Skeletal muscle tissue (tissue), 4 donors: ENCODE results near the gene SRY. TPM values are rescaled to one million over a fixed set of nuclear protein-coding genes. Genes with fewer than 3 reads are reported as not detected.
A peak's percentile ranks its signal among the peaks of the same experiment; 100 is the strongest.
"Not testable (repeated sequence)": the region's sequence is repeated elsewhere in the genome, so short reads cannot be mapped to it uniquely, and the experiment has no call there.

Experiments used
- H3K27ac ChIP-seq: one replicate; pipeline ENCODE4 v1.7.0; 2013; ENCODE audit warnings: mild to moderate bottlenecking, low read depth, low read length, inconsistent platforms
- H3K27me3 ChIP-seq, 3 donors: one replicate each; pipeline ENCODE4 v1.7.0; 2013; ENCODE audit warnings: low read length in 3 of 3; ENCODE audit not compliant: control insufficient read depth in 3 of 3, insufficient read depth in 3 of 3
- H3K36me3 ChIP-seq, 3 donors: one replicate each; pipeline ENCODE4 v1.7.0; 2013; ENCODE audit warnings: low read length in 3 of 3; ENCODE audit not compliant: control insufficient read depth in 3 of 3, insufficient read depth in 3 of 3
- H3K4me1 ChIP-seq, 3 donors: one replicate each; pipeline ENCODE4 v1.7.0; 2013; ENCODE audit warnings: low read length in 3 of 3, mild to moderate bottlenecking in 3 of 3; ENCODE audit not compliant: control insufficient read depth in 3 of 3, insufficient read depth in 3 of 3
- H3K4me3 ChIP-seq, 3 donors: one replicate each; pipeline ENCODE4 v1.7.0; 2013; ENCODE audit warnings: low read length in 3 of 3
- H3K9ac ChIP-seq, 3 donors: one replicate each; pipeline ENCODE4 v1.7.0; 2013; ENCODE audit warnings: low read length in 3 of 3, mild to moderate bottlenecking in 3 of 3, moderate library complexity in 2 of 3, low read depth in 1 of 3
- H3K9me3 ChIP-seq, 3 donors: one replicate each; pipeline ENCODE4 v1.7.0; 2013; ENCODE audit warnings: low read length in 3 of 3; ENCODE audit not compliant: control insufficient read depth in 3 of 3
- total RNA-seq: library from RNA; depleted of rRNA; stranded (reverse); fragments of >200 nt; gene quantifications from one replicate; pipeline ENCODE4 v1.2.3, GENCODE V29; 2014
- donor health status: Osteomylitis.

Gene SRY
- not detected for total RNA-seq

DNA sequence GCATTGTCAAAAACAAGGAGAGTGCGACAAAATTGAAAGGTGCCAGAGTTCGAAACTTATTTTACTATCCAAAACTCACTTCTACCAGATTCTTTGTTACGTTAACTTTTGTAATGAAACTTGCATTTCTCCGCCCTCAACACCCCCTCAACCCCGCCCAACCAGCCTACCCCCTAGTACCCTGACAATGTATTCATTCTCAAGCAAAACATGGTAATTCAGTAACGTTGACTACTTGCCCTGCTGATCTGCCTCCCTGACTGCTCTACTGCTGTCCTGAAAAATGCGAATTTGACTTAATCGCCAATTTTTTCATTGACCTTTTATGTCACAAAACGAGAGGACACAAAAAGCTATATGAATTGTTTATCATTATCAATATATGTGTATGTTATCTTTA, at the start of gene SRY:
Gene SRY (minus strand): TSS at position 83 of the 400 bp plus-strand sequence. CDS start 79 bp downstream, at position 4.
- Histone ChIP-seq H3K27ac (no peak within 1 kb of the TSS), H3K4me1 (no peaks in the 10 kb centered on the region), H3K27me3 (peaks cover 0 to 8% (median 6%) of the 10 kb centered on the region in 3 donors), H3K4me3 (peak within 1 kb of the TSS in 2 of 3 donors; percentile 14 to 45), H3K9ac (no peak within 1 kb of the TSS), H3K36me3 (no peaks in the 10 kb centered on the region), H3K9me3 (no peaks in the 10 kb centered on the region)

DNA sequence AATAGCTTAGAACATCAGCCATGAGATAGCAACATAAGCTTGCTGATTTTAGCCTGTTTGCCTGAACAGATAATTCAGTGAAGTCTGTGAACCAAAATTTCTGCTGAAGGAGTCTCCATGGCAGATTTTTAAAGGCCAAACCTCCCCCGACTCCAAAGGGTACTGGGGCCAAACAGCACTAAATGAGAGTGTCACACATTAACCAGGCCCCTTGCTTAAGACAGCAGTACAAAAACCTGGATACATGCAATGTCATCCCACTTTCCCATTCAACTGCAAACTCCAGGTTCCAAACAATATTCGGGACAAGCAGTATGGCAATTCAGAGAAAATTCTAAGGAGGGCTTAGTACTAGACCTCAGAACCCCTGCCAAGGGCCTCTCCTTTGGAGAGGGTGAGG, 49.6 kb upstream of the SRY start:
- Histone ChIP-seq H3K36me3 (no peaks in the 10 kb centered on the region), H3K4me1 (no peaks in the 10 kb centered on the region), H3K4me3 (no peak overlapping the region), H3K9me3 (no peaks in the 10 kb centered on the region), H3K27ac (no peak overlapping the region), H3K9ac (no peak overlapping the region), H3K27me3 (no peaks in the 10 kb centered on the region)

DNA sequence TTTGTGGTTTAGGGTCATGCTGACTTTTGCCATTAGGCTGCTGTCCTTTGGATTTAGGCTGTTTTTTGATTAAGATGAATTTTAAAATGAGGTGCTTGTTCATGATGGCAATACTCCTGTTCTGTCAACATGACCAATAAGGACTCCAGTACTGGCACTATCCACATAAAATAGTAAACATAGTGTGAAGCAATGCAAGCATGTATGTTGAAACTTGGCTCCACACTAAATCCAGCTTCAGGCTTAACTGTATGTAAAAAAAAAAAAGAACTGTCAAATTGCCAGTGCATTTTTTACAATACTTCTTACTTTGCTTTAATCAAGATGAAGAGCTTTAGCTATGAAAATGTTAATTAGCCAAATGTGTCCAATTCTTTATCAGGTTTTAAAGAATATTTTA, 47.7 kb upstream of the SRY start:
- no peak overlapping the region for H3K27ac ChIP-seq
- no peak overlapping the region for H3K4me3 ChIP-seq
- H3K4me1 ChIP-seq, result no peaks in the 10 kb centered on the region
- no peaks in the 10 kb centered on the region for H3K27me3 ChIP-seq
- H3K9ac ChIP-seq, result no peak overlapping the region
- H3K9me3 ChIP-seq, result no peaks in the 10 kb centered on the region
- no peaks in the 10 kb centered on the region for H3K36me3 ChIP-seq

DNA sequence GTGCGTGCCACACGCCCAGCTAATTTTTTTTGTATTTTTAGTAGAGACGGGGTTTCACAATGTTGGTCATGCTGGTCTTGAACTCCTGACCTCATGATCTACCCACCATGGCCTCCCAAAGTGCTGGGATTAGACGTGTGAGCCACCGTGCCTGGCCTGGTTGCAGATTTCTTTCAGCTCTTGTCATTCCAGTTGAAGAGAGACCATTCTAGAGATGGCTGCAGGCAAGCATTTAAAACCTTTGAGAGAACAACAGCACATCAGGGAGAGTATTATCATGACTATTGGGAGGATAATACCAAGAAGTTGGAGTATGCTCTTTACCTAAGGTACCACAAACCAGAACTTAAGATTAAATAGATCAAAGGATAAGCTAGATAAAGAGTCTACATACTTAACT, 41.0 kb upstream of the SRY start:
- Histone ChIP-seq H3K9ac (no peak overlapping the region), H3K4me3 (no peak overlapping the region), H3K27me3 (no peaks in the 10 kb centered on the region), H3K9me3 (no peaks in the 10 kb centered on the region), H3K36me3 (no peaks in the 10 kb centered on the region), H3K27ac (no peak overlapping the region), H3K4me1 (no peaks in the 10 kb centered on the region)

DNA sequence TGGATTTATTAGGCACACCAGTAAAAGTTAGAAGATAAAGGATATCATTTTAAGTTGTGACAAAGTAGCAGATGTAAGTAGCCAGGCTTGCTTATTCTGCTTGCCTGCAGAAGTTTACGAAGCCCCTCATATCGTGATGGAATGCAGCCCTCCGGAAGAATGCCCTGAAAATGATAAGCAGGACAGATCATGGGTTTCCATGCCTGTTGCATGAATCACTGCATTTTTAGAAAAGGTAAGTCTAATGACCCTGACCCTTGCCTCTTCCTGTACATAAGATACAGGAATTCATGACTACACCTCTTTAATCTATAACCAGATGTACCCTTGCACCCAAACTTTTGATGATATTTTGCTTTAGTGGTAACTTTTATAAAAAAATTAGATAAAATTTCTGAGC, 37.0 kb upstream of the SRY start:
- H3K9ac ChIP-seq, result no peak overlapping the region
- no peaks in the 10 kb centered on the region for H3K36me3 ChIP-seq
- H3K4me1 ChIP-seq, result no peaks in the 10 kb centered on the region
- H3K9me3 ChIP-seq, result no peaks in the 10 kb centered on the region
- no peak overlapping the region for H3K27ac ChIP-seq
- H3K4me3 ChIP-seq, result no peak overlapping the region
- H3K27me3 ChIP-seq, result no peaks in the 10 kb centered on the region

DNA sequence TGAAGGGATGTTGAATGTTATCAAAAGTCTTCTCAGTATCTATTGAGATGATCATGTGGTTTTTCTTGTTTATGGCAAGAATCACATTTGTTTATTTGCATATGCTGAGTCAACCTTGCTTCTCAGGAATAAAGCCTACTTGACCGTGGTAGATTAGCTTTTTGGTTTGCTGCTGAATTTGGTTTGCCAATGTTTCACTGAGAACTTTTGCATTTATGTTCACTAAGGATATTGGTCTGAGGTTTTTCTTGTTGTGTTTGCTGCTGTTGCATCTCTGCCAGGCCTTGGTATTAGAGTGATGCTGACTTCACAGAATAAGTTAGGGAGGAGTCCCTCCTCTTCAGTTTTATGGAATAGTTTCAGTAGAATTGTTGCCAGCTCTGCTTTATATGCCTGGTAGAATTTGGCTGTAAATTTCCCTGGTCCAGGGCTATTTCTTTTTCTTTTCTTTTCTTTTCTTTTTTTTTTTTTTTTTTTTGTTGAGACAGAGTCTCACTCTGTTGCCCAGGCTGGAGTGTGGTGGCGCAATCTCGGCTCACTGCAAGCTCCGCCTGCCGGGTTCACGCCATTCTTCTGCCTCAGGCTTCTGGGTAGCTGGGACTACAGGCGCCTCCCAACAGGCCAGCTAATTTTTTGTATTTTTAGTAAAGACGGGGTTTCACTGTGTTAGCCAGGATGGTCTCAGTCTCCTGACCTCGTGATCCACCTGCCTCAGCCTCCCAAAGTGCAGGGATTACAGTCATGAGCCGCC, 29.8 kb upstream of the SRY start:
- H3K36me3 ChIP-seq, H3K27ac ChIP-seq, H3K4me1 ChIP-seq, H3K4me3 ChIP-seq, H3K9ac ChIP-seq, H3K9me3 ChIP-seq, H3K27me3 ChIP-seq: not testable (repeated sequence)

DNA sequence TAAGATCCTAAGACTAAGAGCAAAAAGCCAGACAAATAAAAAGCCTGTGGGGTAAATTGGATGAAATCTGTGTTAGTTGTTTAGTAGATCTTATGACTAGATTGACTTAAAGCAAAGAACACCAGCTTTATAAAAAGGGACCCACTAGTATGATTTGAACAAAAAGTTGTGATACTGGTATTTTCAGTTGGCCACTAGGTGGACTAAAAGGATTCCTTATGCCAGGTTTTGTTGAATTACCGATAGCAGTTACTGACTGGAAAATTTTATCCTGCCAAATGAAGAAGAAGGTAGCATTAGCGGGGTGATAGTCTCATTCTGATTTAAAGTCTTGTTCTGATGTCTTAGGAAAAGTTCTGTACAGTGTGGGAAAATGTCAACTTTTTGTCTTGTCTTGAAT, 12.8 kb upstream of the SRY start:
- Histone ChIP-seq H3K4me3 (no peak overlapping the region), H3K4me1 (no peaks in the 10 kb centered on the region), H3K9me3 (no peaks in the 10 kb centered on the region), H3K36me3 (no peaks in the 10 kb centered on the region), H3K9ac (no peak overlapping the region), H3K27ac (no peak overlapping the region), H3K27me3 (no peaks in the 10 kb centered on the region)

DNA sequence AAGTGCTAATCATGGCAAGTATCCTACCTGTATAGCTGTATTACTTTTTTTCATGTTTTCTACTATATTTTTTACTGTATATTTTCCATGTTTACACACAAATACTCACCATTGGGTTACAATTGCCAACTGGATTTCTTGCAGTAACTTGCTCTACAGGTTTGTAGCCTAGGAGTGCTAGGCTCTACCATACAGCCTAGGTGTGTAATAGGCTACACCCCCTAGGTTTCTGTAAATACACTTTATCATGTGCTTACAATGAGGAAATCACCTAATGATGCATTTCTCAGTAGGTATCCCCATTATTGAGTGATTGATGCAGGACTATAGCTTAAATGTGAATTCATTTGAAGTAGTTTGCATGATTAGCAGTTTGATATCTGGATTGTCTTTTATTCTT, 10.5 kb upstream of the SRY start:
- Histone ChIP-seq H3K27ac (no peak overlapping the region), H3K9me3 (no peaks in the 10 kb centered on the region), H3K9ac (no peak overlapping the region), H3K27me3 (no peaks in the 10 kb centered on the region), H3K36me3 (no peaks in the 10 kb centered on the region), H3K4me1 (no peaks in the 10 kb centered on the region), H3K4me3 (no peak overlapping the region)

DNA sequence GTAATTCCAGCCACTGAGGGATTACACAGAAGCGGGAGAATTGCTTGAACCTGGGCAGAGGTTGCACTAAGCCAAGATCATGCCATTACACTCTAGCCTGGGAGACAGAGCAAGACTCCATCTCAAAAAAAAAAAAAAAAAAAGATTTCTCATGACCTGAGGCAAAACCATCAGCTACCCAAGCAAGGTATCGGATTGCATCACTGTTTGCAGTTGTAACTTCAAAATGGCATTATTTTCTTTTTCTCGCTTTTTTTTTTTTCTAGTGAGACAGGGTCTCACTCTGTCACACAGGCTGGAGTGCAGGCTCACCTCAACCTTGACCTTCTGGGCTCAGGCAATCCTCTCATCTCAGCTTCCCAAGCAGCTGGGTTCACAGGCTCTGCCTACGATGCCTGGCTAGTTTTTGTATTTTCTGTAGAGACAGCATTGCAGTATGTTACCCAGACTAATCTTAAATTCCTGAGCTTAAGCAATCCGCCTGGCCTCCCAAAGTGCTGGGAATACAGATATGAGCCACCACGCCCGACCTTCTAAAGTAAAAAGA, 9.6 kb upstream of the SRY start:
- Histone ChIP-seq H3K27ac (no peak overlapping the region), H3K36me3 (no peaks in the 10 kb centered on the region), H3K4me3 (no peak overlapping the region), H3K9ac (no peak overlapping the region), H3K4me1 (no peaks in the 10 kb centered on the region), H3K27me3 (no peaks in the 10 kb centered on the region), H3K9me3 (no peaks in the 10 kb centered on the region)

DNA sequence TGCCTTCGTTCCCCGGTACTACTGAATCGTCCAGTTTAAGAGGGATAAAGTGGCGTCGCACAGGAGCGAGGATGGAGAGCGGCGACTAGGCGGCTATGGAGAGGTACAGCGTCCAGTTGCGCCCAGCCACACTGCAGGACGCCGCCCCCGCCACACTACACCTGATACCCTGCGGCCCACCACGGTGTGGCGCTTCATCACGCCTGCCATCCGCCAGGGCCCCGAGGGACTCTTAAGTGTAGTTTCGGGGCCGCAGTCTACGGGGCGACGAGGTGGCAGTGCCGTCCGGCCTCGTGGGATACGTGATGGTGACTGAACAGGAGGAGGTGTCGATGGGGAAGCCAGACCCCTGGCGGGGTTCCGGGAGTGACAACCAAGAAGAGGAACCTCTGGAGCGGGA, 2.3 kb upstream of the SRY start:
- no peak overlapping the region for H3K4me3 ChIP-seq
- no peaks in the 10 kb centered on the region for H3K4me1 ChIP-seq
- H3K27ac ChIP-seq, result no peak overlapping the region
- no peaks in the 10 kb centered on the region for H3K9me3 ChIP-seq
- H3K9ac ChIP-seq, result no peak overlapping the region
- no peaks in the 10 kb centered on the region for H3K36me3 ChIP-seq
- peaks cover 0 to 8% (median 6%) of the 10 kb centered on the region in 3 donors for H3K27me3 ChIP-seq
